CD8-positive, alpha-beta memory T cell (primary cell): ENCODE results near the gene SRPX. TPM values are rescaled to one million over a fixed set of nuclear protein-coding genes. Genes with fewer than 3 reads are reported as not detected.

ENCODE experiments used
- CTCF ChIA-PET: fragments of 350-600 bp; sonication (Branson Sonifier 250); formaldehyde crosslinking; loops from one replicate; lab custom pipeline; 2021; ENCODE audit warnings: antibody characterized with exemption; lab: Charles Lee
- POLR2A ChIA-PET: fragments of 350-600 bp; sonication (Branson Sonifier 250); formaldehyde crosslinking; loops from one replicate; lab custom pipeline; 2021; ENCODE audit warnings: antibody characterized with exemption; lab: Charles Lee
- DNase-seq, 5 donors: peaks; one replicate each; pipeline versions ENCODE4 v3.0.0 to v3.0.0-alpha.2; 2020 to 2022; ENCODE audit warnings: mixed read lengths in 1 of 5
- H3K27ac ChIP-seq: one replicate; pipeline ENCODE4 v1.7.0; 2013; ENCODE audit warnings: low read depth, mild to moderate bottlenecking, low read length, moderate library complexity
- H3K27me3 ChIP-seq: 2 replicates; pipeline ENCODE4 v1.7.0; 2013; ENCODE audit warnings: low read length, mild to moderate bottlenecking; ENCODE audit not compliant: insufficient read depth, poor library complexity, severe bottlenecking
- H3K36me3 ChIP-seq: 2 replicates; pipeline ENCODE4 v1.7.0; 2013; ENCODE audit warnings: mild to moderate bottlenecking, low read length, moderate library complexity; ENCODE audit not compliant: insufficient read depth
- H3K4me1 ChIP-seq: 2 replicates; pipeline ENCODE4 v1.7.0; 2013; ENCODE audit warnings: mild to moderate bottlenecking, low read length, moderate library complexity; ENCODE audit not compliant: insufficient read depth
- H3K4me3 ChIP-seq: 2 replicates; pipeline ENCODE4 v1.7.0; 2013; ENCODE audit warnings: mild to moderate bottlenecking, low read length
- H3K9me3 ChIP-seq: 2 replicates; pipeline ENCODE4 v1.7.0; 2013; ENCODE audit warnings: mild to moderate bottlenecking, low read length
- H3K27ac Mint-ChIP-seq, 8 donors: one replicate each; pipeline ENCODE4 v1.8.0; 2020 to 2021; ENCODE audit warnings: mixed read lengths in 8 of 8, mild to moderate bottlenecking in 6 of 8, inconsistent platforms in 3 of 8, moderate library complexity in 3 of 8
- H3K27me3 Mint-ChIP-seq, 2 donors: one replicate each; pipeline ENCODE4 v1.8.0; 2020 to 2021; ENCODE audit warnings: mixed read lengths in 2 of 2, mild to moderate bottlenecking in 1 of 2, moderate library complexity in 1 of 2
- H3K36me3 Mint-ChIP-seq, 3 donors: one replicate each; pipeline ENCODE4 v1.8.0; 2020 to 2021; ENCODE audit warnings: mixed read lengths in 3 of 3, inconsistent platforms in 1 of 3, mild to moderate bottlenecking in 1 of 3
- H3K4me1 Mint-ChIP-seq, 3 donors: one replicate each; pipeline ENCODE4 v1.8.0; 2020 to 2021; ENCODE audit warnings: mixed read lengths in 3 of 3, inconsistent platforms in 1 of 3, mild to moderate bottlenecking in 1 of 3
- H3K4me3 Mint-ChIP-seq, 7 donors: one replicate each; pipeline ENCODE4 v1.8.0; 2020 to 2021; ENCODE audit warnings: mixed read lengths in 7 of 7, mild to moderate bottlenecking in 6 of 7, moderate library complexity in 4 of 7, inconsistent platforms in 2 of 7
- H3K9me3 Mint-ChIP-seq, 5 donors: one replicate each; pipeline ENCODE4 v1.8.0; 2020 to 2022; ENCODE audit warnings: mixed read lengths in 5 of 5, mild to moderate bottlenecking in 3 of 5, moderate library complexity in 2 of 5, inconsistent platforms in 1 of 5
- polyA plus RNA-seq: library from polyadenylated mRNA; unstranded; fragments of 300-500 nt; fragmentation: Illumina TruSeq; gene quantifications from one replicate; pipeline ENCODE4 v1.2.3, GENCODE V29; 2021
- total RNA-seq, 2 experiments: library from RNA; stranded (reverse); gene quantifications; one replicate each; pipeline ENCODE4 v1.2.3, GENCODE V29; 2021

The SRPX gene
- total and polyA plus RNA-seq, 3 experiments from 2014 or later = 0.18 TPM; not detected in 2

DNA sequence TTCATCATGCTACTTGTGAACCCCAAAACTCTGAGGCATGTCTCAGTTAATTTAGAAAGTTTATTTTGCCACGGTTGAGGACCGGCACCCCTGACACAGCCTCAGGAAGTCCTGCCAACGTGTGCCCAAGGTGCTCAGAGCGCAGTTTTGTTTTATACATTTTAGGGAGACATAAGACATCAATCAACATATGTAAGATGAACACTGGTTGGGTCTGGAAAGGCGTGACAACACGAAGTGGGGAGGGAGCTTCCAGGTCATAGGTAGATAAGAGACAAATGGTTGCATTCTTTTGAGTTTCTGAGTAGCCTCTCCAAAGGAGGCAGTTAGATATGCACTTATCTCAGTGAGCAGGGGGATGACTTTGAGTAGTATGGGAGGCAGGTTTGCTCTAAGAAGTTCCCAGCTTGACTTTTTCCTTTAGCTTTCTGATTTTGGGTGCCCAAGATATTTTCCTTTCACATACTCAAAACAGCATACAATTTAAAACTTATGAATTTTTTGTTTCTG lies 115.4 kb downstream of the SRPX start:
- no peaks in the 10 kb centered on the region for H3K36me3 Mint-ChIP-seq
- no peaks in the 10 kb centered on the region for H3K27me3 ChIP-seq
- no peaks in the 10 kb centered on the region for H3K4me1 ChIP-seq
- CTCF ChIA-PET = no interaction called here
- H3K36me3 ChIP-seq = no peaks in the 10 kb centered on the region
- no peaks in the 10 kb centered on the region for H3K9me3 ChIP-seq
- no peak overlapping the region for H3K27ac ChIP-seq
- DNase-seq = no peak
- peaks cover 0 to 7% of the 10 kb centered on the region in 2 donors for H3K27me3 Mint-ChIP-seq
- no peak overlapping the region for H3K27ac Mint-ChIP-seq
- H3K4me3 Mint-ChIP-seq = no peak overlapping the region
- H3K4me1 Mint-ChIP-seq = peaks cover 0 to 7% (median 0%) of the 10 kb centered on the region in 3 donors
- POLR2A ChIA-PET = no interaction called here
- no peak overlapping the region for H3K4me3 ChIP-seq
- H3K9me3 Mint-ChIP-seq = peaks cover 0 to 5% (median 4%) of the 10 kb centered on the region in 5 donors

DNA sequence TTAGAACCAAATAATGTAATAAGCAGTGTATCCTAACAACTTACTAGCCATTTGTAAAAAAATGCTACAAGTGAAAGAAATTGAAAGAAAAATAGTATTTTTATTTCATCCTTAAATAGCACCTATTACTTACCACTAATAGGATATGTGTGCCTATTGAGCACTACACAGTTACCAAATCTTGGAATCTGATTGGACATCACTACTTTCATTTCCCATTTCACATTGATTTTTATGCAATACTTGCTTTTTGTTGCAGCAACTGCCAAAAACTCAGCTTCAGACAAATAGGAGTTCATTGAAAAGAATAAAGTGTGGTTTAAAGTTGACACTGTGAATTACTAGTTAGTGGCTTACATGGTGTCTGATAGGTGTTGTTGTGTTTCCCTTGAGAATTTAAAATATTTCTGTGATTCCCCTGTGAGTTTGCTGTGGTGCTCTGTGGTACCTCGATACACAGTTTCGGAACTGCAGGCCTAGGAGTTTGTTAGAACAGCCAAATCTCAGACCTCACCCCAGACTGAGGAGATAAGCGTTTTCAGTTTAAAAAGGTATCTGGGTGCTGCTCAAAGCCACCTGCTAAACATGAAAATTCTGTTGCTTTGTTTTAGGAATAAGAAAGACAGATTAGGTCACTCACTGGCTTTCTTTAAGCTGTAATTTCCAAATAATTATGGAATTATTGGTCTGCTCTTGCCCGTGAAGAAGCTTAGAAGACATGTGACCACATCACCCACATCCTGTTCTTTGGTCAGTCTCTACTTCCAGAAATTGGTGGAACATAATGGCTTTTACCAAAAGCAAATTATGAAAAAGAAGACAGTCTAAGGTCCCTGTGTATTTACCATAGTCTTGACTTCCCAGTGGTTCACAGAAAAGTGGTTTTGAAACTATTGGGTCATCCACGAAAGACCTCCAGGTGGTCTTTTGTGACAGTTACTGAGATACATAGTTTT lies 116.5 kb downstream of the SRPX start:
- H3K4me3 ChIP-seq = no peak overlapping the region
- Mint-ChIP-seq H3K36me3 (no peaks in the 10 kb centered on the region), H3K27ac (peak overlapping the region in 2 of 8 donors; percentile 17 to 87), H3K4me3 (peak overlapping the region in 1 of 7 donors; percentile 20), H3K9me3 (peaks cover 0 to 13% (median 9%) of the 10 kb centered on the region in 5 donors), H3K4me1 (peaks cover 0 to 7% (median 0%) of the 10 kb centered on the region in 3 donors), H3K27me3 (peaks cover 0 to 5% of the 10 kb centered on the region in 2 donors)
- no peak for DNase-seq
- H3K9me3 ChIP-seq = no peaks in the 10 kb centered on the region
- no peaks in the 10 kb centered on the region for H3K4me1 ChIP-seq
- H3K27ac ChIP-seq = no peak overlapping the region
- no peaks in the 10 kb centered on the region for H3K27me3 ChIP-seq
- no peaks in the 10 kb centered on the region for H3K36me3 ChIP-seq
- ChIA-PET POLR2A (no interaction called here), CTCF (no interaction called here)

DNA sequence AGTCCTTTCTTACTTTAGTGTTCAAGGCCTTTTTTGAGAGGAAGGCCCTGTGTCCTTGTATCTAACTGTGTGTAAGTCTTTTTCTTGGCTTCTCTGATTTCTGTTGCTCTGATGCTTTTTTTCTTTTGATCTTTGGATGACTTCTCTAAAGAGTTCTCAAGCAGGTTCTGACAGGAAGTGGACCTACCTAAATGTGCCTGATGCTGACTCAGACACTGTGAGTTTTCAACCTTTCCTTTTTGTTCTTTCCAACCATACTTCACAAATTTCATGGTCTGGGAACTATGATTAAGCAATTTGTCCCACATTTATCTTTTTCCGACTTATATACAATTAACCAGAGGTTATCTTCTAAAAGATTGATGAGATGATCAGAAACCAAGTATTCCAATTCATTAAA lies 117.8 kb downstream of the SRPX start:
- Histone ChIP-seq H3K36me3 (no peaks in the 10 kb centered on the region), H3K27me3 (no peaks in the 10 kb centered on the region), H3K9me3 (no peaks in the 10 kb centered on the region), H3K4me3 (no peak overlapping the region), H3K4me1 (no peaks in the 10 kb centered on the region), H3K27ac (no peak overlapping the region)
- peaks cover 5 to 18% (median 14%) of the 10 kb centered on the region in 5 donors for H3K9me3 Mint-ChIP-seq
- H3K27ac Mint-ChIP-seq = peak overlapping the region in 1 of 8 donors; percentile 1
- no peak overlapping the region for H3K4me3 Mint-ChIP-seq
- H3K27me3 Mint-ChIP-seq = peaks cover 0 to 4% of the 10 kb centered on the region in 2 donors
- H3K4me1 Mint-ChIP-seq = peaks cover 0 to 7% (median 0%) of the 10 kb centered on the region in 3 donors
- ChIA-PET CTCF (no interaction called here), POLR2A (no interaction called here)
- no peaks in the 10 kb centered on the region for H3K36me3 Mint-ChIP-seq
- no peak for DNase-seq

DNA sequence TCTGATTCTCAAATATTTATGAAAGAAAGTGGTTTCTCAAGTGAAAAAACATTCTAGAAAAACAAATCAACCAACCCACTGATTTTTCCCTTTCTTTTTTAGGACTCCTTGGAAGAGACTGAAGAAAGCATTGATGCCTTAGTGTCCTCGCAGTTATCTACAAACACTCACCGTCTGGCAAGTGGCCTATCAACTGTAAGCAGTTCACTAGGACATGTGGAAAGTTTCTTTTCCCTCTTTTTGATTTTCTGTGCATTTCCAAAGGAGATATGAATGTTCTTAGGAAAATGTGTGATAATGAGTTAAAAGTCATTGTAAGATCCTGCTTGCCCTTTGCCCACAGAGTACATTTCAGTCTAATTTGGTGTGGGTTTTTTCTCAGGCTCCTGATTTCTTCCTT lies 118.4 kb downstream of the SRPX start:
- H3K36me3 Mint-ChIP-seq = no peaks in the 10 kb centered on the region
- Histone ChIP-seq H3K27ac (no peak overlapping the region), H3K4me1 (no peaks in the 10 kb centered on the region), H3K9me3 (no peaks in the 10 kb centered on the region), H3K36me3 (no peaks in the 10 kb centered on the region), H3K27me3 (no peaks in the 10 kb centered on the region), H3K4me3 (no peak overlapping the region)
- H3K4me3 Mint-ChIP-seq = no peak overlapping the region
- POLR2A ChIA-PET = no interaction called here
- CTCF ChIA-PET = no interaction called here
- no peak overlapping the region for H3K27ac Mint-ChIP-seq
- DNase-seq = no peak
- peaks cover 0 to 7% (median 0%) of the 10 kb centered on the region in 3 donors for H3K4me1 Mint-ChIP-seq
- peaks cover 0 to 3% of the 10 kb centered on the region in 2 donors for H3K27me3 Mint-ChIP-seq
- peaks cover 5 to 18% (median 14%) of the 10 kb centered on the region in 5 donors for H3K9me3 Mint-ChIP-seq

DNA sequence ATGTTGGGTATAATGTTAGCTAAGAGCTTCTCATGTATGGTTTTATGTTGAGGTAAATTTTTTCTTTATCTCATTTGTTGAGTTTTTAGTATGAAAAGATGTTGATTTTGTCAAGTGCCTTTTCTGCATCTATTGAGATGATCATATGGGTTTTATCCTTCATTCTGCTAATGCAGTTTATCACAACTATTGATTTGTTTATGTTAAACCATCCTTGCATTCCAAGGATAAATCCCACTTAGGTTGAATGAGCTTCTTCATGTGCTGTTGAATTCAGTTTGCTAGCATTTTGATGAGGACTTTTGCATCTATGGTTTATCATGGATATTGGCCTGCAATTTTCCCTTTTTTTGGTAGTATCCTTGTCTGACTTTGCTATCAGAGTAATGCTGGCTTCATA lies 121.0 kb downstream of the SRPX start:
- Histone ChIP-seq H3K4me1 (no peaks in the 10 kb centered on the region), H3K27ac (no peak overlapping the region), H3K27me3 (no peaks in the 10 kb centered on the region), H3K4me3 (no peak overlapping the region), H3K36me3 (no peaks in the 10 kb centered on the region), H3K9me3 (no peaks in the 10 kb centered on the region)
- H3K27ac Mint-ChIP-seq = peak overlapping the region in 1 of 8 donors; percentile 54
- CTCF ChIA-PET = no interaction called here
- H3K9me3 Mint-ChIP-seq = peaks cover 5 to 18% (median 14%) of the 10 kb centered on the region in 5 donors
- no peaks in the 10 kb centered on the region for H3K36me3 Mint-ChIP-seq
- no peak overlapping the region for H3K4me3 Mint-ChIP-seq
- POLR2A ChIA-PET = no interaction called here
- peaks cover 0 to 6% (median 0%) of the 10 kb centered on the region in 3 donors for H3K4me1 Mint-ChIP-seq
- DNase-seq = no peak
- H3K27me3 Mint-ChIP-seq = peaks cover 0 to 1% of the 10 kb centered on the region in 2 donors

Other genes with a start within 250 kb of the SRPX start
- not detected for gene SYTL5, start 214.3 kb downstream of the SRPX start, total RNA-seq
- not detected for gene SYTL5, start 214.3 kb downstream of the SRPX start, polyA plus RNA-seq
- gene RPGR, start 106.6 kb upstream of the SRPX start, total RNA-seq = 10 to 100 TPM in 1 of 2 experiments, 1 to 10 TPM in 1; 8.5 to 11.1 TPM
- 7.1 TPM for gene RPGR, start 106.6 kb upstream of the SRPX start, polyA plus RNA-seq
- under 1 TPM in 1 of 2 experiments, not detected in 1; 0.15 TPM for gene OTC, start 131.7 kb upstream of the SRPX start, total RNA-seq
- gene OTC, start 131.7 kb upstream of the SRPX start, polyA plus RNA-seq = not detected